KG1 (cell line): ENCODE results near the gene KLF9.

Experiments
- DNase-seq: peaks from one replicate; lab custom pipeline; 2025; lab: John Stamatoyannopoulos, UW

Gene KLF9

DNA sequence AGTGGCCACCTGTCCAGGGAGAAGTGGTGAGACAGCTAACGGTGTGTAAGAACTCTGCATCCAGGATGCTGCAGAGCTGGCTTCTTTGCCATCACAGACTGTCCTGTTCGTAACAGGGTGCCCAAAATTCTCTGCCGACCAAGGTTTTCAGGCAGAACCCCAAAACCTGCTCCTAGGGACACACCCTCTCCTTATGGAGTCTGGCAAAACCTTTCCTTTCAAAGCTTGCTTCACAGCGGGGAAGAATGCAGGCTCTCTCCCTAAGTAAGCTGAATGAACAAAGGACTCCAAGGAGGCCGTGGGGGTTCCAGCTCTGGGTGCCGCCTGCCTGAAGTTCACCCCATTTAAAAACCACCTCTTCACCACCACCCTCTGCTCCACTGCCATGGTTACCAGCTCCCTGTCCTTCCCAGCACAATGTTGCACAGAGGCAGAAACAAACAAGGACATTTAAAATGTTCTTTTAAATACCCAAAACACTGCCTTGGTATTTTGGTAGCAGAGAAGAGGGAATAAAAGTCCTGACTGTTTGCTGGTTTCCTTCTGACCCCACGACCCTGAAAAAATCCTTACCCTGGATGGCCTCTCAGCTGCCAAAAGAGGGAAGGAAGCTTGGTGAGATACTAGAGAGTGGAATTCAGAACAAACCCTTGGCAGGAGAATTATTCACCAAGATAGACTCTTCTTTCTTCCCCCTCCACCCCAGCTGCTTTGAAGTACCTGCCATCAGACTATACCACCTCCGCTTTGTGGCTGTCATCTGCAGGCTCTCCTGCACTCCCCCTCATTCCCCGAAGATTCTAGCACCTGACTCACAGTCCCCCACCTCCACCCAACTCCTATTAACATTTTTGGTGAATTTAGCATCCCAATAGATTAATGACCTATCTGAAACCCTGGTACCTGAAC lies 7.1 kb upstream of the KLF9 start:
- no peak for DNase-seq

GRCh38 chr9:70420441-70421271 lies 6.2 kb upstream of the KLF9 start:
- DNase-seq, result no peak

DNA sequence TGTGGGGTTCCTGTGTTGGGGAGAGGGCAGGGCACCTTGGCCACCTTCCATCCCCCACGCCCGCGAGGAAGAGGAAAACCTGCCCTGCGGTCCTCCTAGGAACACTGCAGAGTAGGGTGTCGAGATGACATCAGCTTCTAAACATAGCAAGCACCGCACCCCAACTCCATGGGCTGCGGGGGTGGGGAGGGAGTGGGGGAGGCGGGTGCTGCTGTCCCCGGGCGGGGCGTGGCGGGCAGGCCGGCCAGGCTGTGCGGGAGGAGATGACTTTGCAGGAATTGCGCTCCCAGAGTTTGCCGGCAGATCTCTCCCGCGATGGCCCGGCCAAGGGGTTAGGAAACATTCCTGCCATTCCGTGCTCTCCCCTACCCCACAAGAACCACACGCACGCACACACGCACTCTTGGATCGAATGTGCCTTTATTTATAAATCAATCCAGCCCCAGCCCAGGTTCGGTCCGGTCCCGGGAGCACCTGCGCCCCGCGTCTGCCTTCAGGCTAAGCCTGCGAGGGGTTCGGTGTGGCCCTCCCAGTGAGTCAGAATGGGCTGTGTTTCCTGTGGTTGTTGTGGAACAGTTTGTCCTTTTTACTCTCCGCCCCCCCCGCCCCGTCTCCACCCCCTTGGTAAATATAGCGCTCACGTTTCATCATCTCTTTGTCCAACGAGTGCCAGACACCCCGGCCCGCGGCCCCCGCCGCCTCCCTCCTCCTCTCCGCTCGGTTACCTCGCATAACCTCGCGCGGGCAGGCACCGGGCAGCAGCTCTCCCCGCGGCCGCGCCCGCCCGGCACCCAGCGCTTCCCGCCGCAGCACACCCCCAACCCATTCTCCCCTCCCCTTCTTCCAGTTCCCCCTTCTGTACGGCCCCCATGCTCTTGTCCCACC lies 5.3 kb upstream of the KLF9 start:
- DNase-seq, result peak; percentile 49

DNA sequence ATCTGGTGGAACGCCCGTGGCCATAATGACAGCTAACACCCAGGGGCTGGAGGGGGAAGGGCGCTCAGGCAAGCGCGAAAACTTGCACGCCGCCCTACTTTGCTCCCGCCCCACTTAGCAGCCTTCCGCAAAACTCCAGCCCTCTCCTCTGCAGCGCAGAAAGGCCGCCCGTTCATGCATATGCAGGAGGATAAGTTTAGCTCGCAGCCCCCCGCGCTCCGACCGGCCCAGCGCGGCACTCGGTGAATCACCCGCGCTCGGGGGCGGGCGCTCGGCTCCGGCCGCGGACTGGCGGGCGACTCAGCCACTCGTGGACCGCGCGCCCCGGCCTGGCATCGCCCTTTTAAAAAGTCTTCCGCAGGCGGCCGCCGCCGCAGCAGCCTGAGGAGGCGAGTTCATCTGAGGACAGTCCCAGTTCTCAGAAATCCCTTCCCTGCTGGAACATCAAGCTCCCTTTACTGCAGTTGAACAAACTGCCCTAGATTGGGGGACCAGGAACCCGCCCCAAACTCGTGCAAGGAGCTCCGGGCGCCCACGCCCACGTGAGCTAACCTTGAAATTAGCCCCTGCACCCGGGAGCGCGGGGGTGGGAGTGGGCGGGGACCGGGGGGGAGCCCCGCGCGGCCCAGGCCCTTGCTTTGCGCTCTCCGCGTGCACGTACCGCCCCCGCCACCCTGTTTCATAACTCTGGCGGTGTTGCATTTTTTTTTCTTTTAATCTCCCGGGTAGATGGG lies 4.5 kb upstream of the KLF9 start:
- peak; percentile 79 for DNase-seq

DNA sequence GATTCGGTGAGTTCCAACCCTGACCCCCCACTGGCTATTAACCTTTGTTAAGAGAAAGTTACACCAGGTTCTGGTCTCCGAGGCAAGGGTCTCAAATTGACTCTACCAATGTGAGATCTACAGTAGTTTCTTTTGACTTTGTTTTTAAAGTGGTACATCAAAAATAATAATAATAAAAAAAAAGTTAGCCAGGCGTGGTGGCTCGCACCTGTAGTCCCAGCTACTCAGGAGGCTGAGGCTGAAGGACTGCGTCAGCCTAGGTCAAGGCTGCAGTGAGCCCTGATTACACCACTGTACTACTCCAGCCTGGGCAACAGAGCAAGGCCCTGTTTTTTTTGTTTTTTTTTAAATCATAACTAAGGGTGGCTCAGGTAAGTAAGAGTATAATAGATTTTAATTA lies 1.0 kb upstream of the KLF9 start:
- DNase-seq, result no peak

- no peak for DNase-seq
These were observed 584 bp upstream of the KLF9 start for GRCh38 chr9:70415041-70415440.

DNA sequence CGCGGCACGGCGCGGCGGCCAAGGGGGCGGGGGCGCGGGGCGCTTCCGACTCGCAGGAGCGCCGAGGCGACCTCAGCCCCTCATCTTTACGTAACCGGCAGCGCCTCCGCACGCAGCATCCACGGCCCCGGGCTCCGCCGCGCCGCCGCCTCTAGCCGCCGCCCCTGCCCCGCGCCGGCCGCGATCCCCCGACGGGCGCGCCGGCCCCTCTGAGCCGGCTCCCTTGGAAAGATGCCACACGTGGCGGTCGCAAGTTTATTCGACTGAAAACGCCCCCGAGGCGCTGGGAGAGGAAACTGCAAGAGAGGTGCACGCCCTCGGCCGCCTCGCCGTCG lies 1.0 kb downstream of the KLF9 start:
- DNase-seq, result peak; percentile 63

DNA sequence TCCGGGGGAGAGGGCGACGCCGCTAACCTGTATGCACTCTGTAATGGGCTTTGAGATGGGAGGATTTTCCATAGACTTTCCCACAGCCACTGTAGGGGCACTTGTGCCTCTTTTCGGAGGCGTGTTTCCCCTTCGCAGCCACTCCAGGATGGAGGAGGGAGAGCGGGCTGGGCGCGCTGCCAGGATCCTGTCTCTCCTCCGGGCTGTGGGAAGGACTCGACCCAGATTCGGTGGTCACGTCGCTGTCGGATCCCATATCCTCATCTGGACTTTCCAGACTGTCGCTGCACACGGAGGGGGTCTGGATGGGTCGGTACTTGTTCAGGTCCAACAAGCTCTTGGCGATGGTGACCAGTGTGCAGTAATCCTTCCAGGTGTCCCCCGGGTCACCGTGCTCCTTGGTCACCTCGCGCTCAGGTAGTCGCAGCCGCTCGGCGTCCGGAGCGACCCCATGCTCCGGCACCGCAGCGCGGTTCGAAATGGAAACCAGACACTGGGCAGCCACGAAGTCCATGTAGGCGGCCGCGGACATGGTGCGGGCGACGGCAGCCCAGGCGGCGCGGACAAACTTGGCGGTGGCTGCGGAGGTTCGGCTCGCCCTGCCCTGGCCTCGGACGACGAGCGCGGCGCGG lies 1.5 kb downstream of the KLF9 start:
- no peak for DNase-seq

DNA sequence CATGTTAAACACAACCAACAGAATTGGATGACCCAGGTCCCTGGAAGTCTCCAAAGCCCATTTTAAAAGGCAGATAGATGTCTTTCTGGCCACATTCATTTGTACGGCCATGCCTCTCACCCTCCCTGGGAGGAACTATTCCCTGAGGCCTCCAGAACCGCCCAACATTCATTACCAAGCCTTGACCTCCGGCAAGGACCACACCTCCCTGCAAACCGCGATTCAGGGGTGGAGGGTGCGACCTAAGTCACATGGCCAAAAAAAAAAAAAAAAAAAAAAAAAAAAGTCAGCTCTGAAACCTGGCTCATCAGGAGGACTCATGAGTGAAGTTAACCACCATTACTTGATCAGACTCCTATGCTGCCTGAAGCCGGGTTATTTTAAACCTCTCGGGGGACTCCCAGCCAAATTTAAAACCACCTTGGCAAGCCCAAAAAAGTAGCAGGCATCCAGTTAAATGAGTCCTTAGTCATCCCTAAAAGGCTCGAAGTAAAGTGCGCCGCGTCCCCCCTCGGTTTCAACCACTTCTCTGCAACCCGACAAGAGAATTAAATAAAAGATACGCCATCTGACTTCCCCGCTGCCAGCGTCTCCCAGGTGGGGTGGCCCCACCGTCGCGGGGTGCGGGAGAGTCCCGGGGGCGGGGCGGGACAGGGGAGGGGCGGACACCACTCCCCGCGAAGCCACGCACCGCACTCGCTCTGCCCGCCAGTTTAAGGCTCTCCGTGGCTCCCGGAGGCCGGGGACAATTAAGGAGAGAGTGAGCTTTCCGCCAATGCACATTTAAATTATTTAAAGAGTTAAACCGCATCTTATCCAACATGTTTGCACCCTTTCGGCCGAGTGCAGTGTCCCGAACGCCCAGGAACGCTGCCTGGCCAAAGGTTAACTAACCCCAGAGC lies 2.3 kb downstream of the KLF9 start:
- DNase-seq, result no peak

- DNase-seq, result no peak
These were observed 3.1 kb downstream of the KLF9 start for GRCh38 chr9:70411121-70411929.

DNA sequence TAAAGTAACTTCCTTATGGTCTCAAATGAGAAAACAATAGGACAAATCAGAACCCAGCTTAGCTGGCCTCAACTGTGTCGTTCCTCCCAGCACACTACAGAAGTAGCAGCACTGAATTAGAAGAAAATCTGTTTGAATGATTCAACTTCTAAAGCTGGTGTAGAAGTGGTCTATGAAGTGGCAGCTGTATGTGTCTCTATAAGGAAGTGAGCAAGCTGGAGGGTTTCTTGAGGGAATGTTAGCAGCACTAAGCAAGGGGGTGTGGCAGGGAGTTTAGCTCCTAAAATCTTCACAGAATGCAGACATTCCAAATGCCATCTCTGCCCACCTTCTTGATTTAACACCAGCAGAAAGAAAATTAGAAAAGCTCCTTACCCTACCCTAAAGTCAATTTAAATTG lies 4.1 kb downstream of the KLF9 start:
- no peak for DNase-seq

DNA sequence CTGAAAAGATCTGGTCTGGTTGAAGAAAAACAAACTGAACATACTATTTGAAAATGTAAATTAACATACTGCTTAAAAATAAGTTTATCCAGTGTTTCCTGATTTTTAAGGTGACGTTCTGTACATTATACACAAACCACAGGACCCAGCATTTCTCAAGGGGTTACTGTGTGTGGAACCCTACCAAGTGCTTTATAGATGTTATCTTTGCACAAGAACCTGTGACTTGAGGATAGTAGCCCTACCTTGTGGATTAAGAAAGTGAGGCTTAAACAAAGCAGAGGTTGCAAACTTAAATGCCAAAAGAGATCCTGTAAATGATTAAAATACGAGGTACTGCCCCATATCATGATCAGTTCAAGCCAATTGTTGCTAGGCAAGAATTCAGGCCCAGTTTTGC lies 4.7 kb downstream of the KLF9 start:
- DNase-seq, result no peak

- no peak for DNase-seq
These were observed 5.2 kb downstream of the KLF9 start for GRCh38 chr9:70409280-70409679.

GRCh38 chr9:70408393-70409040 lies 5.9 kb downstream of the KLF9 start:
- no peak for DNase-seq

DNA sequence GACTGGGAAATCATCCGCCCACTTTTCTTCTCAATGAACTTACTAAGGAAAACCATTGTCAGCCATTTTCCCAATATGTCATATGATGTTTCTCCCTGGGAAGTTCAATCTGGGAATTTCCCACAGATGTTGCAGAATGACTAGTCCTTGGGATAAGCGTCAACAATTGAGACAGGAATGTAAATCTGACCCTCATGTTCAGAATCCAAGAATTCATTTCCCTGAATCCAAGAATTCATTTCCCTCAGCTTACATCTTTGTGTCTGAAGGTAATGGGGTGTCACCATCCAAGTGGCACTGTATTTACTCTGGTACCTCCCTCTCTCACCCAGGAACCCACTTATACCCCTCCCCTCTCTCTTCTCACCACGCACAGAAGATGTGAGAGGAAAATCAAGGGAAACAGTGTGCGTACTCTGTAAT lies 7.4 kb downstream of the KLF9 start:
- no peak for DNase-seq

GRCh38 chr9:70406434-70406862 lies 8.0 kb downstream of the KLF9 start:
- no peak for DNase-seq

DNA sequence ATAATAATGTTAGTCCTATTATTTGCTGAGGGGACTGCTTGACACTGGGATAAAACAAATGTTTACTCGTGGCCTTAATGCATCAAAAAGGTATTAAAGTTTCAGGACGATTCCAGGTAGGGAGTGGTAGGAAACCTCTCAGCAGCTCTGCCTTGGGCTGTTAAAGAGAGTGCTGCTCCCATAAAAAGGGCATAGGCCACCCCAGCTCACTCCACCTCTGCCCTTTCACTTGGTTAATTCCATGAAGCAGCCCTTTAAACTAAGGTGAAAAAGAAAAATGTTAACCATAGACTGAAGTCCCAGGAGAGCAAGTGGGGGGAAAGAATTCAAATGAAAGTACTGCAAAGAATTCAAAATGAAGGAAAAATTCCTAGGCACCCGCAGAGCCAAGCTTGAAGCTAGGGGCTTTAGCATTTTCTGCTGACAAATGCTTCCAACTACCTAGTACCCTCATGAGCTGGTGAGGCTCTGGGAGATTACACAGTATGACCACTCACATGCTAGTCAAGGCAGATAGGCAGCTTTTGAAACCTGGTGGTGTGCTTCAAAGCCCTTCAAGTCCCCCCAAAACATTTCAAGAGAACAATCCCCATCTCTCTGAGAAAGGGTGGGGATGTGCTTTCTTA lies 8.5 kb downstream of the KLF9 start:
- DNase-seq, result no peak

DNA sequence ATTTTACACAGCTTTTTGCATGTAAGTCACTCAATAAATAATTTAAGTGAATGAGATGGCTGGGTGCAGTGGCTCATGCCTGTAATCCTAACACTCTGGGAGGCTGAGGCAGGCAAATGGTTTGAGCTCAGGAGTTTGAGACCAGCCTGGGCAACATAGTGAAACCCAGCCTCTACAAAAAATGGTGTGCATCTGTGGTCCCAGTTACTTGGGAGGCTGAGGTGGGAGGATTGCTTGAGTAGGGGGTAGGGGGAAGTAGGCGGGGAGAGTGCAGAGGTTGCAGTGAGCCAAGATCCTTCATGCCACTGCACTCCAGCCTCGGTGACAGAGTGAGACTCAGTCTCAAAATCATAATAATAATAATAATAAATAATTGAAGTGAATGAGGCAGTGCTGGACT lies 10.2 kb downstream of the KLF9 start:
- DNase-seq, result no peak
